ENCODE results near the gene RNF144B. TPM values are rescaled to one million over a fixed set of nuclear protein-coding genes. Genes with fewer than 3 reads are reported as not detected.

Gene RNF144B
- total RNA-seq, 1 experiment from 2014 or later = 2.3 TPM

DNA sequence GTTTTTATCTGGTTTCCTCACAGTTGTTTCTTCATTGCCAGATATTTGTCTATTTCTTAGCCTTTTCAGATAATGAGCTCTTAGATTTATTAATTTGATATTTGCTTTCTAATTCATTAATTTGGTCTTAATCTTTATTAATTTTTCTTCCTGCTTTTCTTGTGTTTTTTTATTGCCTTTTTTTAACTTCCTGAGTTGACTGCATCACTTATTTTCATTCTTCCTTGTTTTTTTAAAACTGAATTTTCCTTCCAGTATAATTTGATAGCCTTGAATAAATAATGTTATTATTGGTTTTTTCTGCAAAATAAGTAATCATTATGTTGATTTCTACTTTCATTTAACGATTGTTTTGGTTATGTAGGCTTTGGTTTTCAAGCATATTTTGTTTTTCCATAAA is 91.5 kb downstream of the RNF144B start:
- no peaks in the 10 kb centered on the region for H3K36me3 Mint-ChIP-seq (ENCODE audit: insufficient read depth in 1 of 3, low read depth in 3 of 3)

More for the DNA sequence above, 91.5 kb downstream of the RNF144B start:
- Histone ChIP-seq H3K4me1 (ENCODE audit: insufficient read depth, low read length) (no peaks in the 10 kb centered on the region), H3K23me2 (ENCODE audit: insufficient read length, low read depth, low read length, poor library complexity, severe bottlenecking) (no peaks in the 10 kb centered on the region), H3T11ph (ENCODE audit: low read length) (no peak overlapping the region), H3K9me3 (ENCODE audit: control insufficient read depth, low read depth, low read length) (no peaks in the 10 kb centered on the region), H2BK15ac (ENCODE audit: low read depth, low read length) (no peak overlapping the region), H4K5ac (ENCODE audit: insufficient read length, low read depth, low read length) (no peak overlapping the region), H3K27me3 (ENCODE audit: insufficient read depth, low read length) (no peaks in the 10 kb centered on the region), H4K20me1 (ENCODE audit: control insufficient read depth, insufficient read depth, insufficient read length) (no peaks in the 10 kb centered on the region), H4K91ac (ENCODE audit: insufficient read length, low read depth, low read length) (no peak overlapping the region), H3K4ac (ENCODE audit: low read depth, low read length) (no peak overlapping the region), H4K8ac (replicated peaks; ENCODE audit: insufficient read length, low read depth, low read length) (no peak overlapping the region), H3K79me1 (ENCODE audit: insufficient read depth, low read depth, low read length, poor library complexity, severe bottlenecking) (no peaks in the 10 kb centered on the region), H3K56ac (ENCODE audit: insufficient read length, low read depth, low read length) (no peak overlapping the region), H3K14ac (ENCODE audit: insufficient read depth, low read length) (no peak overlapping the region), H3K23ac (ENCODE audit: insufficient read length, low read depth, low read length) (no peak overlapping the region), H3K18ac (ENCODE audit: insufficient read length, low read depth, low read length) (no peak overlapping the region), H2BK120ac (ENCODE audit: low read depth, low read length, poor library complexity, severe bottlenecking) (no peak overlapping the region), H2BK5ac (ENCODE audit: insufficient read length, low read length) (no peak overlapping the region), H3K4me2 (ENCODE audit: insufficient read depth, insufficient read length, low read length) (no peak overlapping the region), H3K27ac (ENCODE audit: insufficient read length, low read depth, low read length) (no peak overlapping the region), H2AK5ac (ENCODE audit: insufficient read length, low read length) (no peak overlapping the region), H2BK12ac (ENCODE audit: insufficient read length, low read depth, low read length) (no peak overlapping the region), H3K9ac (ENCODE audit: extremely low read depth, insufficient read length, low read length) (no peak overlapping the region), H2BK20ac (ENCODE audit: low read depth, low read length, poor library complexity, severe bottlenecking) (no peak overlapping the region), H2AFZ (ENCODE audit: low read length) (no peak overlapping the region), H3K79me2 (ENCODE audit: insufficient read depth, low read length) (no peaks in the 10 kb centered on the region)
- no CpG with 5 or more reads among the region's 1 CpG for WGBS (ENCODE audit: extremely low coverage, insufficient read length, low lambda C conversion rate)
- Mint-ChIP-seq H3K4me3 (no peak overlapping the region), H3K4me1 (peaks cover 0 to 7% of the 10 kb centered on the region in 2 experiments; a peak in 2 of 4 replicates), H3K27ac (no peak overlapping the region), H3K9me3 (no peaks in the 10 kb centered on the region), H3K27me3 (ENCODE audit: low read depth) (no peaks in the 10 kb centered on the region)
- TF ChIP-seq, protein P1, sequence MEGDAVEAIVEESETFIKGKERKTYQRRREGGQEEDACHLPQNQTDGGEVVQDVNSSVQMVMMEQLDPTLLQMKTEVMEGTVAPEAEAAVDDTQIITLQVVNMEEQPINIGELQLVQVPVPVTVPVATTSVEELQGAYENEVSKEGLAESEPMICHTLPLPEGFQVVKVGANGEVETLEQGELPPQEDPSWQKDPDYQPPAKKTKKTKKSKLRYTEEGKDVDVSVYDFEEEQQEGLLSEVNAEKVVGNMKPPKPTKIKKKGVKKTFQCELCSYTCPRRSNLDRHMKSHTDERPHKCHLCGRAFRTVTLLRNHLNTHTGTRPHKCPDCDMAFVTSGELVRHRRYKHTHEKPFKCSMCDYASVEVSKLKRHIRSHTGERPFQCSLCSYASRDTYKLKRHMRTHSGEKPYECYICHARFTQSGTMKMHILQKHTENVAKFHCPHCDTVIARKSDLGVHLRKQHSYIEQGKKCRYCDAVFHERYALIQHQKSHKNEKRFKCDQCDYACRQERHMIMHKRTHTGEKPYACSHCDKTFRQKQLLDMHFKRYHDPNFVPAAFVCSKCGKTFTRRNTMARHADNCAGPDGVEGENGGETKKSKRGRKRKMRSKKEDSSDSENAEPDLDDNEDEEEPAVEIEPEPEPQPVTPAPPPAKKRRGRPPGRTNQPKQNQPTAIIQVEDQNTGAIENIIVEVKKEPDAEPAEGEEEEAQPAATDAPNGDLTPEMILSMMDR (conservative IDR thresholded peaks at IDR 0.05) = no peak
- DNase-seq = no peak

All from H9 (cell line).